ENCODE results near the gene MICOS13.

Gene MICOS13

GRCh38 chr19:5686647-5687359 lies 6.5 kb upstream of the MICOS13 start:
- DNase-seq = peak; percentile 96

DNA sequence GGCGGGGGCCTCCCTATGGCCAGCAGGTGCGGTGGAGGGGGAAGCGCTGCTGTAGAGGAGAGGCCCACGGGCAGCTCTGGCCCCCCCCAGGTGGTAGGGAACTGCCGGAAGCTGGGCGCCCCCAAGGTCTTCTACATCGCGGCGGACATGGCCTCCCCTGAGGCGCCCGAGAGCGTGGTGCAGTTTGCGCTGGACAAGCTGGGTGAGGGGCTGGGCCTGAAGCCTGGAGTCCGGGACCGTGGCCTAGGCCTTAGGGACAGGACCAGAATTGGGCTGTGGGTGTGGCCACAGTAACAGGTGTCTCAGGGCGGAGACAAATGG lies 6.0 kb upstream of the MICOS13 start:
- DNase-seq = no peak

- DNase-seq = no peak
These were observed 4.5 kb upstream of the MICOS13 start for GRCh38 chr19:5684694-5685430.

DNA sequence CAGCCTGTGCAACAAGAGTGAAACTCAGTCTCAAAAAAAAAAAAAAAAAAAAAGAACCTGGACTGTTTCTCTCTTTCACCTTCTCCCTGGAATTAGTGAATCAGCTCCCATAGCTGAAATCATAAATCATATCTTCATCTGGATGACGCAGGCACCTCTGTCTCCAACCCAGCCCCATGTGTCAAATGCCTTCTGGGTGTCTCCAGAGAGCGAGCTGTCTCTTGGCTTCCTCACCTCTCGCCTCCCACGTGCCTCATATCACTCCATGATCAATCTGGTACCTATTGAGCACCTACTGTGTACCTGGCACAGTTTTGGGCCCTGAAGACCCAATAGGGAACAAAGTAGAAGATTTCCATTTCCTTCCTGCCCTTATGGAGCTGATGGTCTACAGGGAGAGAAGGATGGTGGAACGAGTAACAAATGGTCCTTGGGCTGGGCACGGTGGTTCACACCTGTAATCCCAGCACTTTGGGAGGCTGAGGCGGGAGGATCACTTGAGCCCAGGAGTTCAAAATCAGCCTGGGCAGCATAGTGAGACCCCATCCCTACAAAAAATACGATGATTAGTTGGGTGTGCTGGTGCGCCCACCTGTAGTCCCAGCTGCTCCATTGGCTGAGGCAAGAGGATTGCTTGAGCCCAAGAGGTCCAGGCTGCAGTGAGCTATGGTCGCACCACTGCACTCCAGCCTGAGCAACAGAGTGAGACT lies 3.0 kb upstream of the MICOS13 start:
- DNase-seq = no peak

DNA sequence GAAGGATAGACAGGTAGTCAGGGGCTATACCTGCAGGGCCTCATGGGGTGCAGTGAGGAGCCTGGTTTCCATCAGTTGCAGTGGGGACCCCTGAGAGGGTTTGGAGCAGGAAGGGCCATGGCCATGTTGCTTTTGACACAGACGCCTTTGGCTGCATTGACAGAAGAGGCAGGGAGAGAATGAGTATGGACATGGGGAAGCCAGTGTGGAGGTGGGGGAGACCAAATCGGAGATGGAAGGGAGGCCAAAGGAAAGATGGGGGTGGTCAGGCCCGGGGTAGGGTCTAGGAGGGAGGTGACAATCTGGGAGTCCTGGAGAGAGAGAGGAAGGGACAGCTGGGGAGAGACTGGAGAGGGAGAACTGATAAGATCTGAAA lies 1.8 kb upstream of the MICOS13 start:
- no peak for DNase-seq

- no peak for DNase-seq
These were observed 1.2 kb upstream of the MICOS13 start for GRCh38 chr19:5681391-5682106.

DNA sequence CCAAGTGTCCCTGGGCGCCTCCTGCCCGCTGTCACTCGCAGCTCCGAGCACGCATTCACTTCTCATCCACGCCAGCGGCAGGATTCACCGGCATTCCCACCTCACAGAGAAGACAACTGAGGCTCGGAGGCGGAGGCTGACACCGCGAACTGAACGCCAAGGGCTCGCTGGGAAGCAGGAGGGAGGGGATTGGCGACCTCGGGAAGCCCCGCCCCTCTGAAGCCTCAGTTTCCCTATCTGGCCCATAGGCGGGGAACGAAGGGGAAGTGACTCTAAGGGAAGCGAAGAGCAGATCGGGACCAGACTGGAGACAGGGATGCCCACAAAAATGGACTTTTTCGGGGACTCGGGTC lies 256 bp downstream of the MICOS13 start:
- DNase-seq = no peak

GRCh38 chr19:5679289-5680083 lies 830 bp downstream of the MICOS13 start:
- no peak for DNase-seq

- no peak for DNase-seq
These were observed 2.1 kb downstream of the MICOS13 start for GRCh38 chr19:5678071-5678718.

GRCh38 chr19:5677580-5677979 lies 2.7 kb downstream of the MICOS13 start:
- no peak for DNase-seq

GRCh38 chr19:5677136-5677535 lies 3.2 kb downstream of the MICOS13 start:
- no peak for DNase-seq

GRCh38 chr19:5676772-5677105 lies 3.6 kb downstream of the MICOS13 start:
- no peak for DNase-seq

- DNase-seq = no peak
These were observed 4.1 kb downstream of the MICOS13 start for GRCh38 chr19:5676105-5676771.

- no peak for DNase-seq
These were observed 5.6 kb downstream of the MICOS13 start for GRCh38 chr19:5674714-5675113.

- DNase-seq = no peak
These were observed 6.6 kb downstream of the MICOS13 start for GRCh38 chr19:5673752-5674151.

DNA sequence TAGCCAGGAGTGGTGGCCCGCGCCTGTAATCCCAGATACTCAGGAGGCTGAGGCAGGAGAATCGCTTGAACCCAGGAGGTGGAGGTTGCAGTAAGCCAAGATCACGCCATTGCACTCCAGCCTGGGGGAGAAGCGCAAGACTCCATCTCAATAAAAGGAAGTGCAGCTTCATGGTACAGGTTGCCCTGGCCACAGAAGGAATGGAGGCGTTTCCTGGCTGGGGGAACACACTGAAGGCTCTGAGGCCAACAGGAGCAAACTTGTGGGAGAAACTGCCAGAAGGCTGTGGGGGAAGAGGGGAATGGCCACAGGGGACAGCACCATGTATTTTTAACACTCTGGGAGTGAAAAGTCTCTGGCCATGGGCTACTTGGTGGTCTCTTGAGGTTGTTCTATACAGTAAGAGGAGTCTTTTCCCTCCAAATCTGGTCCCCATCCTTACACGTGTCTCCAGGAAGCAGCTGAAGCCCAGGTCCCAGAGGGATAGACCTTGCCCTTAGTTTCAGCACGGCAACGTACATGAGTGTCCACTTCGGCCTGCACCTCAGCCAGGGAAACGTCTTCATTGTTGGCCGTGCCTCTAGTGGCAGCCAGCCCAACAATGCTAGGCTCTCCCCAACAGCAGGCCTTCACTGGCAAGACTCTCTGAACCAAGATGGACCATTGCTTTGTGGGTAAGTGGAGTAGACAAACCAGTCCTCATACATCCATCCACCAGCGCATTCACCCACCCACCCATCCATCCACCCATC lies 7.4 kb downstream of the MICOS13 start:
- DNase-seq = no peak

DNA sequence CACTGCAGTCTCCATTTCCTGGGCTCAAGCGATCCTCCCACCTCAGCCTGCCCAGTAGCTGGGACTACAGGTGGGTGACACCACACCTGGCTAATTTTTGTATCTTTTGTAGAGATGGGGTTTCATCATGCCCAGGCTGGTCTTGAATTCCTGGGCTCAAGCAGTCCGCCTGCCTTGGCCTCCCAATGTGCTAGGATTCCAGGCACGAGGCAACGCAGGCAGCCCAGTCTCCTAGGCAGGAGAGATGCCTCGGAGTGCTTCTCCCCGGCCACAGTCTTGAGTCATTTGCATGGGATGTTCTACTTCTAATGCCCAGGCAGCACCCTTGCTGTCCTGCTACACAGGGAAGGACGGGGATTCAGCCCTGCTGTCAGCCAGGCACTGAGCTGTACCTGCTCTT lies 8.7 kb downstream of the MICOS13 start:
- DNase-seq = no peak

DNA sequence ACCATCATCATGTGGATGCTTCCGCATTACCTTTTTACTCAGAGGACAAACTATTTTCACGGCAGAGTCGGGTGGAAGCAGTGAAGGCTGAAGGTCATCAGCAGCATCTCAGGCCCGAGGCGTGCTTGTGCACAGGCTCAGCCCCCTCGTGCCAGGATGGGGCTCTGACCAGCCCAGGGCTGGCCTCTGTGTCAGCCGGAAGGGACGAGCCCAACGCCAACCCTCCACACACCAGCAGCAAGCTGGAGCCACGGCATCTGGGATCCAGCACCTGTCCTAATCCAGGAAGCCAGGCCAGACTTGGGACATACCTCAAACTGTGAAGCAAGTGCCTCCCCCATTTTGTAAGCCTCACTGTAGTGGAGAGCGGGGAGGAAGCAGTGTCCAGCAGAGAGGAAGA lies 11.1 kb downstream of the MICOS13 start:
- DNase-seq = no peak

DNA sequence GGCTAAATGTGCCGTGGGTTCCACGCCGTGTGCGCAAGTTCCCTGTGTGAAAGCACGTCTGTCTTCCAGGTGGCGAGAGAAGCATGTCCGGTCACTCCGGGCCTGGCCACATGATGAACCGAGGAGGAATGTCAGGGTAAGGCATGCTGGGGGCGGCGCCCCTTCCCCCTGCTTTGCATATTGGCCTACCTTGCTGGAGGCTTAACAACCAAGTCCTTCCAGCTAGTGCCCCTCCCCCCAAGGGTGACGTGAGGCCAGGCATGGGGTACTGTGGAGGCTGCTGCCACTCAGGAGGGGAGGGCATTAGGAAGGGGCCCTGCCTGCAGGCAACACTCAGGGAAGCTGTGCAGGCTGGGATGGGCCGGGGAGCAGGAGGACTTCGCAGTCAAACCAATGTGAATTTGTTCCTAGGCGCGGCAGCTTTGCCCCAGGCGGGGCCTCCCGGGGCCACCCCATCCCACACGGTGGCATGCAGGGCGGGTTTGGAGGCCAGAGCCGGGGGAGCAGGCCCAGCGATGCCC lies 12.5 kb downstream of the MICOS13 start:
- DNase-seq = no peak

- no peak for DNase-seq
These were observed 13.2 kb downstream of the MICOS13 start for GRCh38 chr19:5666921-5667610.

All from activated gamma-delta T cell treated with Interleukin-2 at 50 U/mL for 16 hours (primary cell).